WI38 (cell line): Measurements from ENCODE around the gene KRTAP10-6.

ENCODE experiments used
- H3K4me3 ChIP-seq: 2 replicates; pipeline ENCODE4 v1.5.1; 2011; ENCODE audit warnings: low read depth, mild to moderate bottlenecking, control low read depth, low read length
- CTCF ChIP-seq: IDR thresholded peaks from 2 replicates; pipeline ENCODE4 v1.5.1; 2012; ENCODE audit warnings: low read depth, mild to moderate bottlenecking, control low read depth, low read length

KRTAP10-6 gene

GRCh38 chr21:44568667-44569556 lies 23.4 kb downstream of the KRTAP10-6 start:
- no peak overlapping the region for H3K4me3 ChIP-seq
- no peak for TF ChIP-seq CTCF

GRCh38 chr21:44568261-44568660 lies 24.0 kb downstream of the KRTAP10-6 start:
- TF ChIP-seq CTCF: no peak
- H3K4me3 ChIP-seq: no peak overlapping the region

- TF ChIP-seq CTCF: no peak
- no peak overlapping the region for H3K4me3 ChIP-seq
These were observed 24.7 kb downstream of the KRTAP10-6 start for GRCh38 chr21:44567481-44568171.

GRCh38 chr21:44566403-44566802 lies 25.9 kb downstream of the KRTAP10-6 start:
- no peak for TF ChIP-seq CTCF
- no peak overlapping the region for H3K4me3 ChIP-seq

GRCh38 chr21:44564886-44565598 lies 27.3 kb downstream of the KRTAP10-6 start:
- TF ChIP-seq CTCF: no peak
- no peak overlapping the region for H3K4me3 ChIP-seq

- H3K4me3 ChIP-seq: no peak overlapping the region
- TF ChIP-seq CTCF: no peak
These were observed 28.2 kb downstream of the KRTAP10-6 start for GRCh38 chr21:44564099-44564498.
